Measurements from ENCODE around the gene DNAJB13.

DNA sequence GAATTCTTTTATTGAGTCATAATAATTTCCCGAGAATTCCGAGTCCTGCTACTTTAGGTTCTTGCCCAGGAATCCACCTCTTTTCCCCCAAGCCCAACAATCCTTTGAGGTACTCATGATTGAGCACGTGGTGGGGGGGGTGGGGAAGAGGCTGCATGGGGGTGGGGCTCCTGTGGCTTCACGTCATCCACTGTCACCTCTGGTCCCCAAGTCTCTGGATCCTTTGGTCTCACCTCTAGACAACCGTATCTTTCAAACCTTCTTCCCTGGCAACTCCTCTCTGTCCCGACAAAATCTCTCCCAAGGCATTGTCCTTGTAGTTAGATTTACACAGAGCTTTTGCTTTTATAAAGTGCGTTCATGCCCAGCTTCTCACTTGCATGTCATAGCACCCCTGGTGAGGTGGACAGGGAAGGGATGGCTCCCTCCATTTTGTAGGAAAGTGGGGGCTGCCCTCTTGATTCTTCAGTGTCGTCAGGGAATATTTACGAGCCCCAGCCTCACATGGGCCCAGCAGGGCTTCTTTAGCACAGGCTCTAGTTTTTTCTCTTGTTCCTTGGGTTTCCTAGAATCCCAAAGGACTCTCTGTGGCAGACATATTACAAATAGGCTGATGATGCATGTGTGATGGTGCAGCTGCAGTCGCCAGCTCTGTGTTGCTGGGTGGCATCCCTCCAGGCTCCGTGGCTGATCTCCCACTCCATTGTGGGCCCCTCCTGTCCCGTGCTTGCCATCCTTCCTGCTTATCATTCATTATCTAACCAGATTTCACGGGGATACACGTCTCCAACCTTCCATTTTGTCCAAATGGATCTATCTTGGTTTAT lies 49.7 kb downstream of the DNAJB13 start:
- TF ChIP-seq, protein P1, sequence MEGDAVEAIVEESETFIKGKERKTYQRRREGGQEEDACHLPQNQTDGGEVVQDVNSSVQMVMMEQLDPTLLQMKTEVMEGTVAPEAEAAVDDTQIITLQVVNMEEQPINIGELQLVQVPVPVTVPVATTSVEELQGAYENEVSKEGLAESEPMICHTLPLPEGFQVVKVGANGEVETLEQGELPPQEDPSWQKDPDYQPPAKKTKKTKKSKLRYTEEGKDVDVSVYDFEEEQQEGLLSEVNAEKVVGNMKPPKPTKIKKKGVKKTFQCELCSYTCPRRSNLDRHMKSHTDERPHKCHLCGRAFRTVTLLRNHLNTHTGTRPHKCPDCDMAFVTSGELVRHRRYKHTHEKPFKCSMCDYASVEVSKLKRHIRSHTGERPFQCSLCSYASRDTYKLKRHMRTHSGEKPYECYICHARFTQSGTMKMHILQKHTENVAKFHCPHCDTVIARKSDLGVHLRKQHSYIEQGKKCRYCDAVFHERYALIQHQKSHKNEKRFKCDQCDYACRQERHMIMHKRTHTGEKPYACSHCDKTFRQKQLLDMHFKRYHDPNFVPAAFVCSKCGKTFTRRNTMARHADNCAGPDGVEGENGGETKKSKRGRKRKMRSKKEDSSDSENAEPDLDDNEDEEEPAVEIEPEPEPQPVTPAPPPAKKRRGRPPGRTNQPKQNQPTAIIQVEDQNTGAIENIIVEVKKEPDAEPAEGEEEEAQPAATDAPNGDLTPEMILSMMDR (IDR thresholded peaks at IDR 0.05): no peak
- TF ChIP-seq POLR2A (IDR thresholded peaks at IDR 0.05): no peak
